GM23248 (cell line): ENCODE results near the gene CPAMD8. TPM values are rescaled to one million over a fixed set of nuclear protein-coding genes. Genes with fewer than 3 reads are reported as not detected.

Source experiments
- DNase-seq: peaks from one replicate; pipeline ENCODE4 v3.0.0-alpha.2; 2015
- H2AFZ ChIP-seq: fragments of 200-600 bp; sonication (generic); 2 replicates; pipeline ENCODE4 v1.6.1; 2016; ENCODE audit warnings: antibody characterized with exemption
- H3F3A ChIP-seq: fragments of 200-600 bp; sonication (generic); 2 replicates; pipeline ENCODE4 v1.6.1; 2016; ENCODE audit warnings: mild to moderate bottlenecking, antibody characterized with exemption, mixed run types; ENCODE audit not compliant: insufficient read depth
- H3K27ac ChIP-seq: fragments of 200-600 bp; sonication (generic); 2 replicates; pipeline ENCODE4 v1.5.1; 2016; ENCODE audit warnings: mild to moderate bottlenecking
- H3K27me3 ChIP-seq: fragments of 200-600 bp; sonication (generic); replicated peaks from 2 replicates; pipeline ENCODE4 v1.6.1; 2016; ENCODE audit warnings: mild to moderate bottlenecking; ENCODE audit not compliant: insufficient read depth
- H3K36me3 ChIP-seq: fragments of 200-600 bp; sonication (generic); 2 replicates; pipeline ENCODE4 v1.6.1; 2016; ENCODE audit warnings: low read depth, mild to moderate bottlenecking
- H3K4me1 ChIP-seq: fragments of 200-600 bp; sonication (generic); 2 replicates; pipeline ENCODE4 v1.6.1; 2016; ENCODE audit warnings: mild to moderate bottlenecking; ENCODE audit not compliant: insufficient read depth
- H3K4me2 ChIP-seq: fragments of 200-600 bp; sonication (generic); one replicate; pipeline ENCODE4 v1.6.1; 2016; ENCODE audit warnings: mild to moderate bottlenecking; ENCODE audit not compliant: unreplicated experiment
- H3K4me3 ChIP-seq: fragments of 200-600 bp; sonication (generic); 2 replicates; pipeline ENCODE4 v1.5.1; 2016; ENCODE audit warnings: mild to moderate bottlenecking
- H3K79me2 ChIP-seq: fragments of 200-600 bp; sonication (generic); 2 replicates; pipeline ENCODE4 v1.6.1; 2016; ENCODE audit warnings: mild to moderate bottlenecking; ENCODE audit not compliant: insufficient read depth
- H3K9ac ChIP-seq: fragments of 200-600 bp; sonication (generic); 2 replicates; pipeline ENCODE4 v1.6.1; 2016; ENCODE audit warnings: mild to moderate bottlenecking
- H3K9me2 ChIP-seq: fragments of 200-600 bp; sonication (generic); 2 replicates; pipeline ENCODE4 v1.6.1; 2016; ENCODE audit warnings: mixed run types, mild to moderate bottlenecking, moderate library complexity; ENCODE audit not compliant: insufficient read depth
- H3K9me3 ChIP-seq: fragments of 200-600 bp; sonication (generic); one replicate; pipeline ENCODE4 v1.6.1; 2017; ENCODE audit warnings: low read depth
- H4K20me1 ChIP-seq: fragments of 200-600 bp; sonication (generic); 2 replicates; pipeline ENCODE4 v1.6.0; 2016; ENCODE audit not compliant: insufficient read depth
- EZH2 ChIP-seq: fragments of 200-600 bp; sonication (generic); IDR thresholded peaks from 2 replicates; pipeline ENCODE4 v1.6.1; 2018; ENCODE audit warnings: antibody characterized with exemption, mild to moderate bottlenecking; ENCODE audit not compliant: insufficient read depth, poor library complexity, severe bottlenecking
- EZH2phosphoT487 ChIP-seq: fragments of 200-600 bp; sonication (generic); IDR thresholded peaks from 2 replicates; pipeline ENCODE4 v1.6.1; 2018; ENCODE audit warnings: antibody characterized with exemption, moderate library complexity, mild to moderate bottlenecking, low read depth; ENCODE audit not compliant: insufficient read depth
- WGBS, 2 experiments: methylation state at CpG; one replicate each; pipeline ENCODE4 v1.1.6; 2015 to 2017; ENCODE audit warnings: low lambda C conversion rate in 2 of 2, low coverage in 1 of 2; ENCODE audit errors: missing lambda C conversion rate in 2 of 2; 5-methylcytosine and 5-hydroxymethylcytosine counted together
- in situ Hi-C: fragments of 300-500 bp; cut with MboI; formaldehyde crosslinking; loops from 2 replicates; pipeline ENCODE4 v1.15.0; 2020
- polyA plus RNA-seq: library from polyadenylated mRNA; unstranded; fragments of >200 nt; fragmentation: Nextera tagmentation; extraction: Ambion mirVana; gene quantifications from 2 replicates; pipeline ENCODE4 v1.2.1, GENCODE V29; 2016
- total RNA-seq: library from RNA; depleted of rRNA; stranded (reverse); fragments of >200 nt; shearing (Covaris generic); gene quantifications from 2 replicates; pipeline ENCODE4 v1.2.3, GENCODE V29; 2014

The CPAMD8 gene
- total and polyA plus RNA-seq, 2 experiments from 2014 or later, result 0.76 to 0.80 TPM

DNA sequence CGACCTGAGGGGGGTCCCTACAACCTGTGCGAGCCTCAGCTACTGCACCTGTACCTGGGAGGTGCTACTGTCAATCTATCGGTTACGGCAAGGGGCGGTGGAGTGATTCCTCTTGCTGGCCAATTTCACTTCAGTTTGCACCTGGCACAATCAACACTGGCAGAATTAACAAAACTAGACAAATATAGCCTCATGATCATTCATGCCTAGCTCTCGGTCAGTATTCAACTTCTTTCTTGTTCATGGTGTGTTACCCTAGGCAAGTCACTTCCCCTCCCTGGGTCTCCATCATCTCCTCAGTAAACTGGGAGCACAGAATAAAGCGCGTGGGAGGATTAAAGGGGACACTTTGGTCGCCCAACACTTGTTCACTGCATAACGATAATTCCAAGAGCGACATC is 48.0 kb upstream of the CPAMD8 start:
- TF ChIP-seq EZH2phosphoT487 (no peak), EZH2 (no peak)
- in situ Hi-C loops, result loop anchor here (10.0 kb wide), 1 partner anchor 200 kb away; no protein-coding TSS in a partner anchor
- DNase-seq, result no peak

DNA sequence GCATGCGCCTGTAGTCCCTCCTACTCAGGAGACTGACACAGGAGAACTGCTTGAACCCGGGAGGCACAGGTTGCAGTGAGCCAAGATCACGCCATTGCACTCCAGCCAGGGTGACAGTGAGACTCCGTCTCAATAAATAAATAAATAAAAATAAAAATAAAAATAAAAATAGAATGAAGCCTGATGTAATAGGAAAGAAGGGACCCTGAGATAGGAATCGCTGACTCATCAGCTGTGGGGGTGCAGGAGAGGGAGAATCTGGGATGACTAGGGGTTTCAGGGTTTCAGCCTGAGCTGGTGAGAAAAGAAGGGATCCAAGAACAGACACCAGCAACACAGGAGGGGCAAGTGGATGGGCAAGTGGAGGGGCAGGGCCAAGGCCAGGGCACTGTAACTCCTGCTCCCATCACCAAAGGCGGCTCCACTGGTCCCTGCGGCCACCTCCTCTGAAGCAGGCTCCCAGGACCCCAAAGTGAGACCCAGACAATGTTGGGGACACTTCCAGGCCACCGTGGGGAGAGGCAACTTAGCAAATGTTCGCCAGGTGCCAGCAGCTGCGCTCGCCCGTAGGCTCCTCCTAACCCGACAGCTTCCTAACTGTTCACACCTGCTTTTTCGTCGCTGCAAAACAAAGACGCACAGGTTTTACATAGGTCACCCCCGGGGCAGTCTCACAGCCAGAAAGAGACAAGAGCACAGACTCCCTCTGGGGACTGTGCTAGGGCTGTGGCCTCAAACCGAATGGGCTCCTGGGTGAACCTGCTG is 47.4 kb upstream of the CPAMD8 start:
- Histone ChIP-seq H3K36me3 (no peaks in the 10 kb centered on the region), H3K27ac (peak overlapping the region; percentile 86), H3K4me1 (peaks cover 23% of the 10 kb centered on the region), H4K20me1 (no peaks in the 10 kb centered on the region), H3K27me3 (no peaks in the 10 kb centered on the region), H3K79me2 (peaks cover 58% of the 10 kb centered on the region), H3K9me2 (no peaks in the 10 kb centered on the region), H3K4me3 (peak overlapping the region; percentile 83), H3F3A (peaks cover 21% of the 10 kb centered on the region), H3K4me2 (peak overlapping the region; percentile 77), H3K9me3 (no peaks in the 10 kb centered on the region), H3K9ac (peak overlapping the region; percentile 92), H2AFZ (peak overlapping the region; percentile 90)
- TF ChIP-seq EZH2phosphoT487 (no peak), EZH2 (no peak)
- WGBS, 2 experiments, result 25 to 26% methylated on average over 18 of the region's 18 CpGs
- peak; percentile 65 for DNase-seq
- in situ Hi-C loops, result loop anchor here (10.0 kb wide), 1 partner anchor 201 kb away; no protein-coding TSS in a partner anchor

More for the DNA sequence above, 48.0 kb upstream of the CPAMD8 start:
- Histone ChIP-seq H4K20me1 (no peaks in the 10 kb centered on the region), H3K4me1 (peaks cover 26% of the 10 kb centered on the region), H3K9me2 (no peaks in the 10 kb centered on the region), H3F3A (peaks cover 26% of the 10 kb centered on the region), H3K4me3 (peak overlapping the region; percentile 83), H2AFZ (peak overlapping the region; percentile 90), H3K27ac (peak overlapping the region; percentile 86), H3K27me3 (no peaks in the 10 kb centered on the region), H3K9ac (peak overlapping the region; percentile 92), H3K9me3 (no peaks in the 10 kb centered on the region), H3K79me2 (peaks cover 63% of the 10 kb centered on the region), H3K36me3 (no peaks in the 10 kb centered on the region), H3K4me2 (peak overlapping the region; percentile 77)
- 1 to 2% methylated on average over 11 of the region's 11 CpGs for WGBS, 2 experiments

DNA sequence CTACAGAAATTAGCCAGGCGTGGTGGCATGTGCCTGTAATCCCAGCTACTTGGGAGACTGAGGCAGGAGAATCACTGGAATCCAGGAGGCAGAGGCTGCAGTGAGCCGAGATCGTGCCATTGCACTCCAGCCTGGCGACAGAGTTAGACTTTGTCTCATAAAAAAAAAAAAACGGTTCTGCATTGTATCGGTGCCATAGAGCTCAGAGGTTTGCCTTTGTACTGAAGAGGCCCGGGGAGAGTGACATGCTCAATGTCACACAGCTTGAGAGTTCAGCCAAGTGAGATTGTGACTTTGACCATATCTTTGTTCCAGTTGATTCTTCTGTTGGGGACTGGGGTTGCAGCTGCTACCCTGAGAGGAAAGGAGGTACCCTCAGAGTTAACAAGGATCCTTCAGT is 44.3 kb upstream of the CPAMD8 start:
- Histone ChIP-seq H3K4me2 (no peak overlapping the region), H3K27me3 (no peaks in the 10 kb centered on the region), H3K4me1 (peaks cover 6% of the 10 kb centered on the region), H3F3A (no peaks in the 10 kb centered on the region), H3K27ac (no peak overlapping the region), H3K9me2 (no peaks in the 10 kb centered on the region), H3K9me3 (no peaks in the 10 kb centered on the region), H2AFZ (no peak overlapping the region), H4K20me1 (no peaks in the 10 kb centered on the region), H3K79me2 (peaks cover 27% of the 10 kb centered on the region), H3K36me3 (no peaks in the 10 kb centered on the region), H3K4me3 (no peak overlapping the region), H3K9ac (no peak overlapping the region)
- TF ChIP-seq EZH2phosphoT487, result no peak
- 93 to 95% methylated on average over 7 of the region's 7 CpGs for WGBS, 2 experiments
- in situ Hi-C loops, result loop anchor here (10.0 kb wide), 1 partner anchor 204 kb away; no protein-coding TSS in a partner anchor
- DNase-seq, result no peak

DNA sequence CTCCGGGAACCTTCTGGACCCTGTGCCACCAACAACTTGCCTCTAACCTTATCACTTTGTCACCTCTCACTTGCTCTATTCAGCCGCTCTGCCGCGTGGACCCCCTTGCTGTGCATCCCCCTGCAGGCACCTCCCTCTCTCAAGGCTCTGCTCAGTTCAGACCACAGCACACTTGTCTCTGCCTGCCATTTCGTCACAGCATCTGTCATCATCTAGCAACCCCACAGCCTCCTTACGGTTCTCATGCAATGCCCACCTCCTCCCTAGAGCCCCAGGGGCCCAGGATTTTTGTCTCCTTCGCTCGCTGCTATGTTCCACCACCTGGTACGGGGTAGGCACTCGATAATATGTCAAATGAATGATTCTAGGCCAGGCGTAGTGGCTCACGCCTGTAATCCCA is 43.8 kb upstream of the CPAMD8 start:
- Histone ChIP-seq H3K27ac (no peak overlapping the region), H3K4me3 (no peak overlapping the region), H2AFZ (no peak overlapping the region), H4K20me1 (no peaks in the 10 kb centered on the region), H3K9ac (no peak overlapping the region), H3K9me2 (no peaks in the 10 kb centered on the region), H3K27me3 (no peaks in the 10 kb centered on the region), H3K79me2 (peaks cover 29% of the 10 kb centered on the region), H3F3A (no peaks in the 10 kb centered on the region), H3K9me3 (no peaks in the 10 kb centered on the region), H3K36me3 (no peaks in the 10 kb centered on the region), H3K4me1 (peaks cover 6% of the 10 kb centered on the region), H3K4me2 (no peak overlapping the region)
- TF ChIP-seq EZH2phosphoT487, result no peak
- TF ChIP-seq EZH2, result no peak
- WGBS, 2 experiments, result 88 to 90% methylated on average over 12 of the region's 12 CpGs
- in situ Hi-C loops, result loop anchor here (10.0 kb wide), 1 partner anchor 204 kb away; no protein-coding TSS in a partner anchor
- no peak for DNase-seq
